HG03342 (cell line): ENCODE data around the gene MSL1.

Experiments
- ATAC-seq: cut with Tn5 transposase; IDR thresholded peaks from one replicate; pipeline ENCODE4 v1.9.1; 2021; ENCODE audit warnings: mild to moderate bottlenecking, moderate library complexity; ENCODE audit not compliant: unreplicated experiment

The MSL1 gene

DNA sequence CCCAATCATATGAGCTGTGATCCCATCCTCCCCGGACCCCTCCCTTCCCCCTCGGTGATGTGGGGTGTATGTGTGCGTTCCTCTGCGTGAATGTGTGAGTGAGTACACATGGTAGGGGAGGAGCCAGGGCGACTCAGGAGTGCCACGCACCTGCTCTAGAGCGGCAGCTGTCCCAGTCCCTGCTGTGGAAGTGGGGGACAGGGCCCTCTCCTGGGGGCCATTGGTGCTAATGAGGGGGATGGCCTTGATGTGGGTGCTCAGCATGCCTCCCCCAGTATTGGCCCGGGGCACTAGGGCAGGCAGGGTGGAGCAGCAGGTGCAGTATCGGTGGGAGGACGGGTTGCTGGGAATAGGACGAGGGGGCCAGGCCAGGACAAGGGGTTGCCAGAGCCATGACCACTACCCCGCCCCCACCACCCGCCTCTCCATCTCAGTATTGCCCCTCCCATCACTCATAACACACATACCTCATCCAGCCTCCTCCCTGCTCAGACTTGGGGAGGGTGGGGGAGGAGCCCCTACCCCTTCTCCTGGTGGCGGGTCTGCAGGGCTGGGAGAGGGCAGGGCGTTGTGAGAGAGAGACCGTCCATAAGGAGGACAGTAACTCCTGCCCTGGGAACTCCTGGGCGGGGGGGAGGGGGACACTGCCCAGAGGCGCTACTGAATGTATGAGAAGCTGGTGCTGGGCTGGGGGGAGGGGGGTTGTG lies 29.9 kb upstream of the MSL1 start:
- ATAC-seq = no peak

DNA sequence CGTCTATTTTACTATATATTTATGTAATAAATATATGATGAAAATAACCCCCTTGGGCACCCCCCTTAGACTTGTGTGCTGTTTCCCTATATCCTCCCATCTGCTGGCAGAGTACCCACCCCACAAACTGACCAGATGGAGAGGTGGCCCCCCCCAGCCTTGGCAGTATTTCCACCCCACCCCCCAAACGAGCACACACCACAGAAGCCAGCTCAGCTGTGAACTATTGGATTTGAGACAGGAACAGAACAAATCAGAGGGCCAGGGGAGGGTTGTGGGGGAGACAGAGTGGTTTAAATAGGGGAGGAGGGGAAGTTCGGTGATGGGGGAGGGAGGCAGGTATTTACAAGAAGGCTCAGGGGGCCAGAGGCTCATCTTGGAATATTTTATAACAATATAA lies 29.2 kb upstream of the MSL1 start:
- ATAC-seq = no peak

DNA sequence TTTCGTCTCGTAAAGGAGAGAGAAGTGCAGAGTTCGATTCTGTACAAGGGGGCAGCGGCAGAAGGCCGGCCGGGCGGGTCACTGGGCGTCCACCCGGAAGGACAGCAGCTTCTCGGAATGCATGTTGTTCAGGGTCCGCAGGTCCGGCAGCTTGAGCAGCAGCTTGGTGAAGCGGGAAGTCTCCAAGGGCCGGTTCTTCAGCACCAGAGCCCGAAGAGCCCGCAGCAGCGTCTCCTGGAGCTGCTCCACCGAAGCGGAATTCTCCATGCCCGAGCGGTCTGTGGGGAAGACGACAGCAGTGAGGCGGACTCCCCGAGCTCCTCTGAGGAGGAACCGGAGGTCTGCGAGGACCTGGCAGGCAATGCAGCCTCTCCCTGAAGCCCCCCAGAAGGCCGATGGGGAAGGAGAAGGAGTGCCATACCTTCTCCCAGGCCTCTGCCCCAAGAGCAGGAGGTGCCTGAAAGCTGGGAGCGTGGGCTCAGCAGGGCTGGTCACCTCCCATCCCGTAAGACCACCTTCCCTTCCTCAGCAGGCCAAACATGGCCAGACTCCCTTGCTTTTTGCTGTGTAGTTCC lies 28.7 kb upstream of the MSL1 start:
- no peak for ATAC-seq

GRCh38 chr17:40093580-40094201 lies 28.1 kb upstream of the MSL1 start:
- no peak for ATAC-seq

GRCh38 chr17:40094874-40095273 lies 26.9 kb upstream of the MSL1 start:
- ATAC-seq = no peak

DNA sequence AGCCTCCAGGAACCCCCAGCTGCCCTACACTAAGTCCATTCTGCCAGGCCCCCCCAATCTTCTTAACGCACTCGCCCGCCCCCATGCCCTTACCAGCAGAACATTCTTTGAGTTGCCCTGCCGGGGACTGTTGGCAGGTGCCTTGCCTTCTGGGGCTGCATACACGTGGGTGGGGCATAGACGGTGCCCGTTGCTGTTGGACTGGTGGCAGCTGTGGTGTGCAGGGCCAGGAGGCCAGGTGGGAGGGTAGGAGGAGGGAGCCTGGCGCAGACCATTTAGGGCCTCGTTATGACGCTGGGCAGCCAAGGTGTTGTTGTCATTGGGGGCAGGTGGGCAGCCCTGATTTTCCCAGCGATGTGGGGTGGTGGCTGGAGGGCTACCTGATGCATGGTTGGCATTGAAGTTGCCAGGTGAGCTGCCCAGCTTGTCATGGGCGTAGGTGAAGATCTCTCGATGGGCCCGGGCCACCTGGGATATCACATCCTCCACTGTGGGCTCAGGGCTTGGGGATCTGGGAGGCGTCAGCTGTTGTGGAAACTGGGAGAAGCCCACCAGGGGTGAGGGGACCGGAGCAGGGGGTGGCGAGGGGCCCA lies 26.3 kb upstream of the MSL1 start:
- no peak for ATAC-seq

DNA sequence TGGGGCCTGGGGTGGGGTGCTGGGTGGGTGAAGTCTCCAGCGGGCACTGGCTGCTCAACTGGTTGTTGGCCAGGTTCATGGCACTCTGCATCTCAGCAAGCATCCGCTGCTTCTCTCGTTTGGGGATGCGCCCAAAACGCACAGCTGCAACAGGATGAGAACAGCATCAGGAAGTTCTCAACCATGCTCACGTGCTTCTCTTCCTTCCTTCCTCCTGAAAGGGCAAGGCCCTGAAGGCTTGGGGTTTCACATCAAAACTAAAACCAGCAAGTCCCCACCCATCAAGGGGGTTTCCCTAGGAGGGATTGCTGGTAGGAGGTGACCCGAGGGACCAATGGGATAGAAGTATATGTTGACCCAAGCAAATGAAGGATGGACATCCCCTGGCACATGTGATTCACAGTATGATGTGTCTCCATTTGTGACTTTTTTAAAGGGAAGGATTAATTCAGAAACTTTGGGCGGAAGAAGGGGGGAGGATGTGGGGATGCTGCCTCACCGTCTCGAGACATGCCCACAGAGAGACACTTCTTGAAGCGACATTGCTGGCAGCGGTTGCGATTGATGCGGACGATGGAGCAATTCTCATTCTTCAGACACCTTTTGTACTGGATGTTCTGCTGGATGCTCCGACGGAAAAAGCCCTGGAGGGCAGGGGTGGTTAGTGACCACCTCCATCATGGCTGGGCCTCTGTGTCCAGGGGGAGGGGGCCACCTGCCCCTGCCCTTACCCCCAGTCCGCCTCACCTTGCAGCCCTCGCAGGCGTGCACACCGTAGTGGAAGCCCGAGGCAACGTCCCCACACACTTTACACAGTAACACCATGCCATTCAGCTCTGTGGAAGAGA lies 25.6 kb upstream of the MSL1 start:
- peak; percentile 48 for ATAC-seq

- no peak for ATAC-seq
These were observed 24.7 kb upstream of the MSL1 start for GRCh38 chr17:40097087-40097486.

DNA sequence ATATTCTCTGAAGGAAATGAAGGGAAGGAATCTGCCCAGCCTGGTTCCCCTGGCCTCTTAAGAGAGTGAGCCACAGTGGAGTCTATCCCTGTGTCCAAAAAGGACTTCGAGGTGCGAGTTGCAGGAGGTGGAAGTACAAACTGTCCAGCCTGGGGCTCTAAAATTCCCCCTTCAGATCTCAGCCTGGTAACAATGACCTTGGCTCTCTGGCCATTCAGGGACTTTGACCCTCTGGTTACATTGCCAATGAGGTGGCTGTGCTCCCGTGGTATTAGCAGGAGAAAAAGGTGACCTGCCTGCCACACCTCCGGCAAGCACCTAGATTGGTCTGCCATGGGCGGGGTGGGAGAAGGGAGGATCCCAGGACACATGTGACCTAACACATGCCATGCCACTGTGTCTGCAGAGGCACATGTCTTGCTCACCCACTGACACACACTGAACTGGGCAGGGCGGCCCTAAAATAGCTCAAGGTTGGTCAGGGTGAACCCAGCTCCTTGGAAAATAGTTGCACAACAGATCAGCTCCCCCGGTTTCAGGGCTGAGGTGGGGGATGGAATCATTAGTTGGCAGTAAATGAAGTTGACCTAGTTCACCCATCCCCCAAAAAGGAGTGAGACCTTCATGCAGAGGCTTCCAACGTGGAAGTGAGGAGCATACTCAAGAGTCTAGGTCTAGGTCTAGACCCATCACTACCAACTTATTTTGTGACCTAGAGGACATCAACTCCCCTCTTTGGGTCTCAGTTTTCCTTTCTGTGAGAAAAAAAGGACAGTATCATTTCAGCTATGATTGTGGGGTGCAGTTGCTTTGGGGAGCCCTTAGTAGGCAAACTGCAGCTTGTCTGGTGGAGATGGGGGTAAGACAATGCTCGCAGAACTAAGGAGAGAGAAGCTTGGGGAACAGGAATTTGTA lies 23.6 kb upstream of the MSL1 start:
- ATAC-seq = no peak

GRCh38 chr17:40098846-40099618 lies 22.7 kb upstream of the MSL1 start:
- peak; percentile 55 for ATAC-seq

GRCh38 chr17:40099619-40100418 lies 22.0 kb upstream of the MSL1 start:
- no peak for ATAC-seq

GRCh38 chr17:40100419-40100668 lies 21.4 kb upstream of the MSL1 start, which contains the start of gene NR1D1:
Gene NR1D1 (minus strand): TSS chr17:40100589. CDS start chr17:40100094, 495 bp downstream.
- ATAC-seq = no peak

DNA sequence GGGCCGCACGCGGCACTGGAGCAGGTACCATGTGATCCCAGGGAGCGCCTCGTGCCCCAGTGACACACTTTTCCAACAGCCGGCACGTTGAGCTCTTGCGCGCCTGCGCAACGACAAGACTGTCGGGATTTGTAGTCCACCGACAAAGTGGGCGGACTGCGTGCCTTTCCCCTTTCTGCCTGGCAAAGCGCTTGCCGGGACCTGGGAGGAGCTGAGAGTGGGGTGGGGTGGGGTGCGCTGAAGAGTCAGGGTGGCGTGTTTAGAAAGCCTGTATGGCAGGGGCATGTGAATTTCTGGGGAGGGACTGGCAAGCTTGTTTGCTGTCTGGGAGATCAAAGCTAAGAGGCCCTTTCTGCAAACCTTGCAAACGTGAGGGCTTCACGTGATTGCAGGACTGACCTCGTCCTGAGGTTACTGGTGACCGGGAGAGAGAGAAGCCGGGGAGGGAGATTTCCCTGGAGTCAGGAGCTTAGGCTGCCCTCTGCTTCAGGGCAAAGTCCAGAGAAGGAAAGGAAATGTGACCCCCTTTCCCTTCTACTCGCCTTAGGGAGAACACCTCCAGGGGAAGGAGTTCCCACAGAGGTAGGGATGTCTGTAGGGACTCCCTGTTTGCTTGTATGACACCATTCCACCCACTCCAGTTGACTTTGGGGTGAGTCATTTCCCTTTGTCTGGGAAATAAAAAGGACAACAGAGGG lies 21.0 kb upstream of the MSL1 start:
- ATAC-seq = no peak

GRCh38 chr17:40101367-40102210 lies 20.2 kb upstream of the MSL1 start:
- ATAC-seq = no peak

GRCh38 chr17:40103071-40103661 lies 18.6 kb upstream of the MSL1 start:
- ATAC-seq = no peak

- no peak for ATAC-seq
These were observed 18.1 kb upstream of the MSL1 start for GRCh38 chr17:40103688-40104087.
